ENCODE measurements around the gene SUSD3. TPM values are rescaled to one million over a fixed set of nuclear protein-coding genes. Genes with fewer than 3 reads are reported as not detected.

Gene SUSD3
- total RNA-seq, 4 donors from 2014 or later = 0.83 to 3.3 (median 1.4) TPM

- Histone ChIP-seq H3K4me1 (peaks cover 74 to 86% (median 82%) of the 10 kb centered on the region in 4 donors), H3K4me3 (no peak overlapping the region), H3K36me3 (peaks cover 8 to 29% (median 27%) of the 10 kb centered on the region in 4 donors), H3K9me3 (no peaks in the 10 kb centered on the region), H3K27ac (replicated peaks in 1 of 4) (peak overlapping the region; percentile 98 to 99 (median 99)), H3K27me3 (no peaks in the 10 kb centered on the region)
- intact Hi-C loops (cut with DNase I) = no loop called here
- TF ChIP-seq CTCF (IDR thresholded peaks at IDR 0.05) = no peak
- TF ChIP-seq POLR2AphosphoS5 (IDR thresholded peaks at IDR 0.05) = no peak
- no peak for TF ChIP-seq POLR2A (IDR thresholded peaks at IDR 0.05; ENCODE audit: low read depth)
- TF ChIP-seq EP300 (IDR thresholded peaks at IDR 0.05) = no peak
- DNase-seq (ENCODE audit: extremely low spot score) = no peak
- WGBS = 69% methylated on average over 8 of the region's 10 CpGs
Observed at GRCh38 chr9:93128715-93129224, 70.3 kb downstream of the SUSD3 start.

DNA sequence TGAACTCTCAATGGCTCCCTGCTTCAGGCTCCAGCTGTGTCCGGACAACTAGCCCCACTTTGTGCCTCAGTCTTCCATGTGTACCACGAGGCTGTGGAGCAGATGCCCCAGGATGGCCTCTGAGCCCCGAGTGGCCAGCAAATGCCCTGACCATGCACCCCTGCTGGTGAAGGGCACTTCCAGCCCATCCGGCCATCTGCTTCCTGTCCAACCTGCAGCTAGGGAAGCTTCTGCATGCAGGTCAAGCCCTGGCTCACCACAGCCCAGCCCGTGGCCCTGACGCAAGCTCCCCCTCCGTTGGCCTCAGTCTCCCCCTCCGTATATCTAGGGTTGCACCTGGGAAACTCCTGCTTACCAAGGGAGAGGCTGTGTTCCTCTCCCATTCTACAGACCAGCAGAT is 70.8 kb downstream of the SUSD3 start:
- H3K27me3 ChIP-seq = no peaks in the 10 kb centered on the region
- peaks cover 8 to 24% (median 22%) of the 10 kb centered on the region in 4 donors for H3K36me3 ChIP-seq
- peak overlapping the region; percentile 98 to 99 (median 99) for H3K27ac ChIP-seq (replicated peaks in 1 of 4)
- H3K4me1 ChIP-seq = peaks cover 74 to 88% (median 82%) of the 10 kb centered on the region in 4 donors
- no peak for DNase-seq (ENCODE audit: extremely low spot score)
- H3K4me3 ChIP-seq = no peak overlapping the region
- intact Hi-C loops (cut with DNase I) = no loop called here
- no peaks in the 10 kb centered on the region for H3K9me3 ChIP-seq
- 21% methylated on average over 3 of the region's 8 CpGs for WGBS
- TF ChIP-seq CTCF (IDR thresholded peaks at IDR 0.05) (no peak), POLR2AphosphoS5 (IDR thresholded peaks at IDR 0.05) (peak; percentile 59 to 60)

DNA sequence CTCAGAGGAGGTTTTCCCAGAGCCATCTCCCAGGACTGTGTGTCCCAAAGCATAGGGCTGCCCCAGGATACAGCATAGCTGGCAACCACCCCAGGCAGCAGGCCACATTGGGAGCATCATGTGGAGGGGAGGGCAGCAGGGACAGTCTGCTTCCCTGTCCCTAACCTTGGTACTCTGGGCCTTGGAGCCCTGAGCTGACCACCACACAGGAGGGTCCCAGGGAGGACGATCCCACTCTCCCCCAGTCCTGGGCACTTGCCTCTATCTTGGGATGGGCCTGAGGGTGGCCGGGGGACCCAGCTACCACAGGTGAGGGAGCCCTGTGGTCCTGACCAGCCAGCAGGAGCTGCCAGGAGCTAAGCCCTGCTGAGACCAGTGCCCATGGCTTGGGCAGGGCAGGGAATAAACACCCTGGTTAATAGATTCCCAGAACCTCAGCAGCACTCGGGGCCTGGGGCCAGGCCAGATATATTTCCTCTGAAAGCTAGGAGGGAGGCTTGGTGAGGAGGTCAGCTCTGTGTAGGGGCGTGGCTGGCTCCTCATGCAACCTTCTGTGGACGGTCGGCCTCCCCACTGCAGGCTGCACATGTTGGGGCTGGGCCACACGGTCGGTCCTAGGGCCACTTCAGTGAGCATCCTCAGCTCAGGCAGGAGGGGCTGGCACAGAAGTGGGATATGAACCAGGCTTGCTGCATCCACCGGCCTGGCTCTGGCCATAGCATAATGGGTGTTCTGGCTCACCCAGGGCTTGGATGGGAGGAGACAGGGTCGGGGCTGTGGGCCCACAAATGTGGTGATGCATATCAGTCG is 71.4 kb downstream of the SUSD3 start:
- no peak for TF ChIP-seq CTCF (IDR thresholded peaks at IDR 0.05)
- TF ChIP-seq EP300 (IDR thresholded peaks at IDR 0.05) = no peak
- no peak for TF ChIP-seq POLR2A (IDR thresholded peaks at IDR 0.05; ENCODE audit: low read depth)
- TF ChIP-seq POLR2AphosphoS5 (IDR thresholded peaks at IDR 0.05) = peak in 1 of 2 donors; percentile 5
- 19% methylated on average over 5 of the region's 11 CpGs for WGBS
- peak overlapping the region in 1 of 4 donors; percentile 2 for H3K4me3 ChIP-seq

DNA sequence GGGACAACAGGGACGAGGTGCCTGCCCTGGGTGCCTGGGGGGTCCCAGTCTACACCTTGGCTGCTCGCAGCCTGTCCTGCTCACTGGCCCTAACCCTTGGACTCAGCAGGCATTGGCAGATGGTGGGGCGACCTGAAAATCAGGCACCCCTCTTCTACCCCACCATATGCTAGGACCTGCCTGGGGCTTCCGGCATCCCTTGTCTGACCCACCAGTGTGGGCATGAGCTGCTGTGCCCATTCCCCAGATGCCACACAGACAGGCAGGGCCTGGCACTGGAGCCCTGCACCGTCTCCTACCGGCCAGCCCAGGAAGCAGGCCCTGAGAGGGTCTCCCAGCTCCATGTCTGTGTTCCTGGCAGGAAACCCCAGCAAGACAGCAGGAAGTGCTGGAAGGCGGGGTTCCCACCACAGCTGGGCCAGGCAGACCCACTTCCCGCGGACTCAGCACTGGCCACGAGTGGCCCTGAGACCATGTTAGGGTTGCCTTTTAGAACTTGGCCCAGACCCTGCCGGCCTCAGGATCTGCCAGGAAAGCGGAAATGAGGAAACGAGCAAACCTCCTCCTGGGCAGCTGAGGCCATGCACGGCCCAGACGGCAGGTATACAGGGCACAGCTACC is 72.5 kb downstream of the SUSD3 start:
- no peak for DNase-seq (ENCODE audit: extremely low spot score)
- WGBS = 63% methylated on average over 15 of the region's 15 CpGs
- Histone ChIP-seq H3K4me1 (peaks cover 84 to 96% (median 91%) of the 10 kb centered on the region in 4 donors), H3K27ac (replicated peaks in 1 of 4) (peak overlapping the region; percentile 98 to 99 (median 99)), H3K27me3 (no peaks in the 10 kb centered on the region), H3K36me3 (peaks cover 0 to 8% (median 5%) of the 10 kb centered on the region in 4 donors), H3K9me3 (no peaks in the 10 kb centered on the region), H3K4me3 (peak overlapping the region; percentile 10 to 91 (median 54))
- intact Hi-C loops (cut with DNase I) = loop anchor here (5.0 to 10.0 kb wide), 2 partner anchors 34 to 324 kb away; partner anchors contain the start of genes CARD19, FAM120A and FAM120AOS
- no peak for TF ChIP-seq EP300 (IDR thresholded peaks at IDR 0.05)
- peak in 1 of 3 experiments; percentile 18 for TF ChIP-seq CTCF (IDR thresholded peaks at IDR 0.05)
- TF ChIP-seq POLR2A (IDR thresholded peaks at IDR 0.05; ENCODE audit: low read depth) = no peak
- TF ChIP-seq POLR2AphosphoS5 (IDR thresholded peaks at IDR 0.05) = peak; percentile 23 to 48

More for the DNA sequence above, 71.4 kb downstream of the SUSD3 start:
- no peak for DNase-seq (ENCODE audit: extremely low spot score)
- H3K36me3 ChIP-seq = peaks cover 3 to 18% (median 16%) of the 10 kb centered on the region in 4 donors
- no peaks in the 10 kb centered on the region for H3K9me3 ChIP-seq
- H3K4me1 ChIP-seq = peaks cover 79 to 94% (median 86%) of the 10 kb centered on the region in 4 donors
- H3K27me3 ChIP-seq = no peaks in the 10 kb centered on the region
- intact Hi-C loops (cut with DNase I) = loop anchor here (5.0 to 10.0 kb wide), 2 partner anchors 33 to 325 kb away; partner anchors contain the start of genes CARD19, FAM120A and FAM120AOS
- H3K27ac ChIP-seq (replicated peaks in 1 of 4) = peak overlapping the region; percentile 98 to 99 (median 99)
